Heart left ventricle (tissue), 16 donors: ENCODE measurements around the gene GDNF. TPM values are rescaled to one million over a fixed set of nuclear protein-coding genes. Genes with fewer than 3 reads are reported as not detected.

Source experiments
- ATAC-seq, 4 donors: fragments of 200-7000 bp; cut with Tn5 transposase; one replicate each; pipeline ENCODE4 v1.9.1; 2020 to 2022; ENCODE audit warnings: moderate library complexity in 4 of 4, mild to moderate bottlenecking in 3 of 4, moderate number of reproducible peaks in 1 of 4
- DNase-seq, 5 donors: peaks; one replicate each; pipeline ENCODE4 v3.0.0-alpha.2; 2020
- H3K27ac ChIP-seq, 12 donors: fragments of 200-600 bp; sonication (generic) in 4 of 12; one replicate each; pipeline versions ENCODE4 v1.5.0 to v1.8.0; 2016 to 2022; ENCODE audit warnings: mild to moderate bottlenecking in 2 of 12
- H3K27me3 ChIP-seq, 9 donors: fragments of 200-600 bp; sonication (generic) in 2 of 9; one replicate each; pipeline versions ENCODE4 v1.5.1 to v1.8.0; 2016 to 2022; ENCODE audit warnings: mild to moderate bottlenecking in 3 of 9
- H3K36me3 ChIP-seq, 9 donors: fragments of 200-600 bp; sonication (generic) in 2 of 9; one replicate each; pipeline versions ENCODE4 v1.5.0 to v1.8.0; 2018 to 2022; ENCODE audit warnings: mild to moderate bottlenecking in 2 of 9
- H3K4me1 ChIP-seq, 12 donors: fragments of 200-600 bp; sonication (generic) in 4 of 12; one replicate each; pipeline versions ENCODE4 v1.5.0 to v1.8.0; 2016 to 2022; ENCODE audit warnings: mild to moderate bottlenecking in 3 of 12
- H3K4me3 ChIP-seq, 12 donors: fragments of 200-600 bp; sonication (generic) in 4 of 12; one replicate each; pipeline versions ENCODE4 v1.5.0 to v1.8.0; 2017 to 2022; ENCODE audit warnings: mild to moderate bottlenecking in 9 of 12, moderate library complexity in 4 of 12
- H3K9me3 ChIP-seq, 12 donors: fragments of 200-600 bp; sonication (generic) in 4 of 12; one replicate each; pipeline versions ENCODE4 v1.5.0 to v1.8.0; 2016 to 2022; ENCODE audit warnings: mild to moderate bottlenecking in 1 of 12
- POLR2A ChIP-seq, 2 donors: fragments of 450-650 bp; IDR thresholded peaks; one replicate each; pipeline ENCODE4 v1.6.1; 2017; ENCODE audit warnings: antibody characterized with exemption in 2 of 2, mild to moderate bottlenecking in 2 of 2, moderate library complexity in 2 of 2
- WGBS, 4 donors: extraction: QIAGEN DNeasy Blood & Tissue Kit in 2 of 4; methylation state at CpG; one replicate each; pipeline versions ENCODE4 v1.1.5 to v1.1.7; 2013 to 2018; 5-methylcytosine and 5-hydroxymethylcytosine counted together
- intact Hi-C, 10 donors: fragments of 100-400 bp; cut with DNase I; formaldehyde crosslinking; loops; one replicate each; pipeline versions ENCODE4 v1.11.1 to v1.14.2; 2022
- polyA plus RNA-seq, 2 donors: library from polyadenylated mRNA; stranded (reverse); fragments of 200-250 nt; gene quantifications; one replicate each; pipeline ENCODE4 v1.2.3, GENCODE V29; 2013
- total RNA-seq, 9 donors: library from RNA; depleted of rRNA in 2 of 9; stranded (reverse); fragments of >200 nt in 2 of 9; fragmentation: NEBNext Ultra II Directional in 3 of 9; extraction: Animal tissue kit (Norgen Biotek cat#: 25700) in 3 of 9; gene quantifications; one replicate each; pipeline versions ENCODE4 v1.1.0 to v1.2.4, GENCODE V29; 2016 to 2023
- TF ChIP-seq, protein P1 (sequence below), 12 donors: fragments of 200-600 bp; sonication (generic) in 4 of 12; IDR thresholded peaks; one replicate each; pipeline versions ENCODE4 v1.5.0 to v1.8.0; 2018 to 2022; ENCODE audit warnings: antibody characterized with exemption in 12 of 12, mild to moderate bottlenecking in 5 of 12
- donor health status: ischemic (EF 13 %, LVEDD 7.1; RV severe dilation, severe dysfunction).
- donor health status: healthy with polysubstance abuse.
- donor health status: DM: no; HTN: yes; CAD: no.
- donor health status: DM: no; HTN: no; CAD: no.
- donor health status: ischemic (EF 25% LVEDD 6.9; RV normal size, moderate dysfunction).
- donor health status: ischemic (EF 25% LVEDD 5.7; RV mildly dilated, moderate dysfunction).
- donor health status: healthy.
- donor health status: DM: yes; HTN: yes; CAD: no.
- donor health status: ischemic (EF 35%, LVEDD 5.7; RV mildly dilated, moderate dysfunction).
- donor health status: nonischemic (EF 11% LVEDD 7.7; RV severe dilation, severe dysfunction).
- donor health status: DM: yes; HTN: yes; CAD: no.
- donor health status: PGD.
- donor health status: ischemic (EF 29% LVEDD 5.4; RV normal size, mild dysfunction).
- donor health status: nonischemic (EF 23%, LVEDD 6.1; RV moderate dilation, normal function).

The GDNF gene
- total and polyA plus RNA-seq, 11 donors = 0.03 to 0.36 (median 0.09) TPM; not detected in 4

DNA sequence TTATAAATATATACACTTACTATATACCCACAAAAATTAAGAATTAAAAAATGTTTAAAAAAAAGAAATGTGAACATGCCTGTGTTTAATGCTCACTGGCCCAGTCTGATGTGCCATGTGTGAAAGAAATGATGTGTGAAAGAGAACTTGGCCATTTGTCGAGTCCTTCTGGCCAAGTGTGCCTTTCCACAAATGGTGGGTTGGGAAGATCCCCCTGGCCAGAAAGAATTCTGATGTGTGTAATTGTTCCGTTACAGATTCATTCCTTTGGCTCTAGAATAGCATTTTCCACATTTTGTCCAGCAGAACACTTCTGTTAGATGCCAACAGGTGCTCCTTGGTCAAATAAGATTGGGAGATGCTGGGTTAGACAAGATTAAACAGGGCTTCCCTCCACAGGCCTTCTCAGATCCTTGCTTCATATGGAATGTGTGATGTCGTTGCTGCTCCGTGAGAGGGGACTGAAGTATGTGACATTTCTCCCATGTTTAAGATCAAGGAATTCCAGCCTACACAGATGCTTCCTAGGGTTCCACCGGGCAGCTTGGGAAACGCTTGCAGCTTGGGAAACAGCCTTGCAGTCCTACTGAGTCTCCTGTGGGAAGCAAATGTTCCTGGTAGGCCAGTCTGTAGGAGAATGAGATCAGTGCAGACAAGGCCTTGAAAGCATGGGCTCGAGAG is 32.1 kb downstream of the GDNF start:
- ATAC-seq = no peak
- no peak for DNase-seq
- Histone ChIP-seq H3K27me3 (peaks cover 0 to 12% (median 0%) of the 10 kb centered on the region in 9 donors), H3K36me3 (no peaks in the 10 kb centered on the region), H3K4me1 (no peaks in the 10 kb centered on the region), H3K9me3 (no peaks in the 10 kb centered on the region), H3K4me3 (no peak overlapping the region), H3K27ac (no peak overlapping the region)
- TF ChIP-seq, protein P1, sequence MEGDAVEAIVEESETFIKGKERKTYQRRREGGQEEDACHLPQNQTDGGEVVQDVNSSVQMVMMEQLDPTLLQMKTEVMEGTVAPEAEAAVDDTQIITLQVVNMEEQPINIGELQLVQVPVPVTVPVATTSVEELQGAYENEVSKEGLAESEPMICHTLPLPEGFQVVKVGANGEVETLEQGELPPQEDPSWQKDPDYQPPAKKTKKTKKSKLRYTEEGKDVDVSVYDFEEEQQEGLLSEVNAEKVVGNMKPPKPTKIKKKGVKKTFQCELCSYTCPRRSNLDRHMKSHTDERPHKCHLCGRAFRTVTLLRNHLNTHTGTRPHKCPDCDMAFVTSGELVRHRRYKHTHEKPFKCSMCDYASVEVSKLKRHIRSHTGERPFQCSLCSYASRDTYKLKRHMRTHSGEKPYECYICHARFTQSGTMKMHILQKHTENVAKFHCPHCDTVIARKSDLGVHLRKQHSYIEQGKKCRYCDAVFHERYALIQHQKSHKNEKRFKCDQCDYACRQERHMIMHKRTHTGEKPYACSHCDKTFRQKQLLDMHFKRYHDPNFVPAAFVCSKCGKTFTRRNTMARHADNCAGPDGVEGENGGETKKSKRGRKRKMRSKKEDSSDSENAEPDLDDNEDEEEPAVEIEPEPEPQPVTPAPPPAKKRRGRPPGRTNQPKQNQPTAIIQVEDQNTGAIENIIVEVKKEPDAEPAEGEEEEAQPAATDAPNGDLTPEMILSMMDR (IDR thresholded peaks at IDR 0.05) = no peak
- TF ChIP-seq POLR2A (IDR thresholded peaks at IDR 0.05) = no peak
- intact Hi-C loops = no loop called here
- 71 to 78% (median 77%) methylated on average over 7 of the region's 7 CpGs for WGBS, 4 donors

DNA sequence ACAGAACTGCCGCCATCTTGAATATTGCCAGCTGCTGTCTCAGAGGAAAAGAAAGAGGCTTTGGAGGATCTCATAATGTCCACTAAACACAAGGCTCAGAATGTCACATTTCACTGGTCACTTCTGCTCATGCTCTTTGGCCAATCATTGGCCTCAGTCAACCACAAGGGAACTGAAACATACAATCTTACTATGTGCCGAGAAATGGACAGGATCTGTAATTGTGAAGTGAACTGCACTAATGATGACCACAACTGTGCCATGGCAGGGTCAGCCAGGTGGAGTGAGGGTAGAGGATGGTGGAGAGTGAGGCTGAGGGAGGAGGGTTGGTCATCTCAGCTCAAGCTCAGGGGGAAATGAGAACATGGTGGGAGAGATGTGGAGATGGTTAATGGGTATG is 32.8 kb downstream of the GDNF start:
- TF ChIP-seq, protein P1 (IDR thresholded peaks at IDR 0.05) = no peak
- Histone ChIP-seq H3K27ac (no peak overlapping the region), H3K36me3 (no peaks in the 10 kb centered on the region), H3K27me3 (peaks cover 0 to 8% (median 0%) of the 10 kb centered on the region in 9 donors), H3K4me3 (no peak overlapping the region), H3K9me3 (no peaks in the 10 kb centered on the region), H3K4me1 (no peaks in the 10 kb centered on the region)
- ATAC-seq (no peak), DNase-seq (no peak)
- intact Hi-C loops = no loop called here
- 94 to 100% (median 96%) methylated on average over 2 of the region's 2 CpGs for WGBS, 4 donors

DNA sequence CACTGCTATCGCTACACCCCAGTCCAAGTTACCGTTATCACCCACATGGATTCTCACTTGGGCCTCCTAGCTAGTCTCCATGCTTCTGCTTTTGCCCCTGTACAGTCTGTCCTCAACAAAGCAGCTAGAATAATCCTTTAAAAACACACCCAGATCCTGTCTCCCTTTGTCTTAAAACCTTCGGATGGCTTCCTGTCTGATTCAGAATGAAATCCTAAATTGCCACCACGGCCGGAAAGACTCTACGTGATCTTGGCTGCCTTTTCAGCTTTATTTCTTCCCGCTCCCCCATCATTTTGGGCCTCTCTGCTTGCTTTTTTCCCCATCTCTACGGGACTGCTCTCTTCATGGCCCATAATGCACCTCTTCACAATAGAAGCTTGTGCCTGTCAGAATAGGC is 33.4 kb downstream of the GDNF start:
- Histone ChIP-seq H3K9me3 (no peaks in the 10 kb centered on the region), H3K4me3 (no peak overlapping the region), H3K36me3 (no peaks in the 10 kb centered on the region), H3K4me1 (no peaks in the 10 kb centered on the region), H3K27me3 (peaks cover 0 to 2% (median 0%) of the 10 kb centered on the region in 9 donors), H3K27ac (no peak overlapping the region)
- TF ChIP-seq, protein P1 (IDR thresholded peaks at IDR 0.05) = no peak
- no peak for TF ChIP-seq POLR2A (IDR thresholded peaks at IDR 0.05)
- DNase-seq (no peak), ATAC-seq (no peak)
- intact Hi-C loops = no loop called here
- 59 to 74% (median 67%) methylated on average over 8 of the region's 8 CpGs for WGBS, 4 donors

DNA sequence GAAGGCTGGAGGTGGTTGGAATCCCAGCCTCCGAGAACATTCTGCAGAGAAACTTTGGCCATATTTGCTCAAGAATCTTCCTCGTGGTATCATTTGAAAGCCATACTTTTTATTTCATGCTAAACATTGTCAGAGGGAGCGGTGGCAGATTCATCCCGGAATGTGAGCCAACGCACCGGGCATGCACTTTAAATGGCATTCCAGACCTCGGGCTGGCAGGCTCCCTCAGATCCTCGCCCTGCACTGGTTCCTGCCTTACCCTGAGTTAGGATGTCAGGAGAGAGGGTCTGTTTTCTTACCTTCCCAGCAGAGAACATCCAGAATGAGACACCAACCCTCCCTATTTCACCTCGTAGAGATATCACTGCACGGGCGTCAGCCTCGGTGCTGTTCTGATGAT is 33.8 kb downstream of the GDNF start:
- intact Hi-C loops = no loop called here
- ATAC-seq (no peak), DNase-seq (no peak)
- H3K36me3 ChIP-seq = no peaks in the 10 kb centered on the region
- TF ChIP-seq, protein P1 (IDR thresholded peaks at IDR 0.05) = no peak
- no peak for TF ChIP-seq POLR2A (IDR thresholded peaks at IDR 0.05)
- WGBS, 4 donors = 83 to 87% (median 86%) methylated on average over 12 of the region's 12 CpGs
- no peaks in the 10 kb centered on the region for H3K4me1 ChIP-seq
- no peaks in the 10 kb centered on the region for H3K27me3 ChIP-seq
- peak overlapping the region in 1 of 12 donors; percentile 8 for H3K27ac ChIP-seq
- no peaks in the 10 kb centered on the region for H3K9me3 ChIP-seq
- no peak overlapping the region for H3K4me3 ChIP-seq
